PC-3 (cell line): ENCODE measurements around the gene YPEL1. TPM values are rescaled to one million over a fixed set of nuclear protein-coding genes. Genes with fewer than 3 reads are reported as not detected.

ENCODE experiments used
- ATAC-seq: fragments of 200-7000 bp; cut with Tn5 transposase; 2 replicates; pipeline ENCODE4 v1.9.1; 2020; ENCODE audit warnings: mild to moderate bottlenecking, moderate library complexity
- BruUV-seq: library from RNA; stranded (reverse); fragments of 400-500 nt; replicated peaks from 2 replicates; lab custom pipeline; 2021; lab: Mats Ljungman, UMichigan
- CTCF ChIA-PET: fragments of 300-600 bp; sonication (Branson Sonifier 250); formaldehyde crosslinking; loops from one replicate; lab custom pipeline; 2022; ENCODE audit warnings: antibody characterized with exemption; lab: Charles Lee
- POLR2A ChIA-PET: fragments of 300-600 bp; sonication (Branson Sonifier 250); formaldehyde crosslinking; loops from one replicate; lab custom pipeline; 2022; ENCODE audit warnings: antibody characterized with exemption; ENCODE audit not compliant: unreplicated experiment; lab: Charles Lee
- DNase-seq: peaks from one replicate; pipeline ENCODE4 v3.0.0-alpha.2; 2015
- H2AFZ ChIP-seq: fragments of 300-600 bp; sonication (generic); 2 replicates; pipeline ENCODE4 v1.6.0; 2016; ENCODE audit warnings: antibody characterized with exemption, low read length
- H3F3A ChIP-seq: fragments of 300-600 bp; sonication (generic); one replicate; pipeline ENCODE4 v1.6.0; 2017; ENCODE audit warnings: antibody characterized with exemption, low read length, control low read depth, mild to moderate bottlenecking; ENCODE audit not compliant: unreplicated experiment
- H3K27ac ChIP-seq: fragments of 300-600 bp; sonication (generic); 2 replicates; pipeline ENCODE4 v1.5.1; 2016; ENCODE audit warnings: mild to moderate bottlenecking, low read length
- H3K27me3 ChIP-seq: fragments of 300-600 bp; sonication (generic); 2 replicates; pipeline ENCODE4 v1.6.1; 2016; ENCODE audit warnings: low read length, mixed read lengths
- H3K36me3 ChIP-seq: fragments of 300-600 bp; sonication (generic); 2 replicates; pipeline ENCODE4 v1.6.1; 2016; ENCODE audit warnings: low read depth, mixed run types, low read length, mixed read lengths
- H3K4me1 ChIP-seq: fragments of 300-600 bp; sonication (generic); 2 replicates; pipeline ENCODE4 v1.5.1; 2016; ENCODE audit warnings: low read length; ENCODE audit not compliant: insufficient read depth
- H3K4me2 ChIP-seq: fragments of 300-600 bp; sonication (generic); 2 replicates; pipeline ENCODE4 v1.6.0; 2016; ENCODE audit warnings: low read length
- H3K4me3 ChIP-seq: fragments of 300-600 bp; sonication (generic); 2 replicates; pipeline ENCODE4 v1.5.1; 2016; ENCODE audit warnings: mild to moderate bottlenecking, low read length, mixed read lengths
- H3K79me2 ChIP-seq: fragments of 300-600 bp; sonication (generic); 2 replicates; pipeline ENCODE4 v1.6.1; 2017; ENCODE audit warnings: low read length, mixed read lengths
- H3K9ac ChIP-seq: fragments of 300-600 bp; sonication (generic); 2 replicates; pipeline ENCODE4 v1.6.0; 2016; ENCODE audit warnings: mild to moderate bottlenecking, low read length
- H3K9me2 ChIP-seq: fragments of 300-600 bp; sonication (generic); replicated peaks from 2 replicates; pipeline ENCODE4 v1.6.1; 2016; ENCODE audit warnings: mixed run types, low read length, mixed read lengths
- H3K9me3 ChIP-seq: fragments of 300-600 bp; sonication (generic); 2 replicates; pipeline ENCODE4 v1.6.1; 2016; ENCODE audit warnings: low read length, mixed read lengths
- H4K20me1 ChIP-seq: fragments of 300-600 bp; sonication (generic); 2 replicates; pipeline ENCODE4 v1.6.1; 2016; ENCODE audit warnings: low read length, mixed read lengths
- CTCF ChIP-seq: fragments of 300-600 bp; sonication (generic); conservative IDR thresholded peaks from 2 replicates; pipeline ENCODE4 v1.5.1; 2017; ENCODE audit warnings: antibody characterized with exemption, low read depth, mild to moderate bottlenecking, low read length
- EZH2 ChIP-seq: fragments of 300-600 bp; sonication (generic); IDR thresholded peaks from one replicate; pipeline ENCODE4 v1.6.1; 2017; ENCODE audit warnings: antibody characterized with exemption, mild to moderate bottlenecking, low read length; ENCODE audit not compliant: unreplicated experiment
- EZH2phosphoT487 ChIP-seq: fragments of 300-600 bp; sonication (generic); IDR thresholded peaks from 2 replicates; pipeline ENCODE4 v1.6.1; 2018; ENCODE audit warnings: mild to moderate bottlenecking, antibody characterized with exemption, low read length, borderline replicate concordance
- intact Hi-C: fragments of 100-400 bp; cut with micrococcal nuclease; formaldehyde crosslinking; loops from 2 replicates; pipeline ENCODE4 v1.9.0; 2023
- total RNA-seq: library from RNA; depleted of rRNA; stranded (reverse); fragments of >200 nt; gene quantifications from 2 replicates; pipeline ENCODE4 v1.2.3, GENCODE V29; 2014

YPEL1 gene
- total RNA-seq, 1 experiment from 2014 or later, result 3.2 TPM

- intact Hi-C loops, result no loop called here
- no peaks in the 10 kb centered on the region for H3K9me2 ChIP-seq
- no peak overlapping the region for H3K27ac ChIP-seq
- H3K36me3 ChIP-seq, result no peaks in the 10 kb centered on the region
- ChIA-PET POLR2A (interaction anchor here (0.6 kb wide), 1 partner anchor 14 kb away, joined by 3 read pairs; no protein-coding TSS in a partner anchor), CTCF (no interaction called here)
- DNase-seq, result no peak
- H3K9me3 ChIP-seq, result no peaks in the 10 kb centered on the region
- H3K4me3 ChIP-seq, result no peak overlapping the region
- TF ChIP-seq EZH2phosphoT487, result no peak
- TF ChIP-seq EZH2, result no peak
- no peak for TF ChIP-seq CTCF
- no peaks in the 10 kb centered on the region for H3K79me2 ChIP-seq
- H3K27me3 ChIP-seq, result no peaks in the 10 kb centered on the region
- no peak for ATAC-seq
- no peak overlapping the region for H3K4me2 ChIP-seq
- no peak overlapping the region for H2AFZ ChIP-seq
- no TSS peak for BruUV-seq
- H3K4me1 ChIP-seq, result no peaks in the 10 kb centered on the region
- H3K9ac ChIP-seq, result no peak overlapping the region
- no peaks in the 10 kb centered on the region for H3F3A ChIP-seq
- no peaks in the 10 kb centered on the region for H4K20me1 ChIP-seq
These were observed 52.2 kb downstream of the YPEL1 start for GRCh38 chr22:21683401-21683811.

GRCh38 chr22:21682385-21683175, 53.0 kb downstream of the YPEL1 start:
- CTCF ChIA-PET, result no interaction called here

More at GRCh38 chr22:21682385-21683175, 53.0 kb downstream of the YPEL1 start:
- Histone ChIP-seq H4K20me1 (no peaks in the 10 kb centered on the region), H3K9me2 (no peaks in the 10 kb centered on the region), H3K27ac (no peak overlapping the region), H3K4me3 (no peak overlapping the region), H3K27me3 (no peaks in the 10 kb centered on the region), H3F3A (no peaks in the 10 kb centered on the region), H3K9me3 (no peaks in the 10 kb centered on the region), H3K9ac (no peak overlapping the region), H3K4me2 (no peak overlapping the region), H3K4me1 (no peaks in the 10 kb centered on the region), H3K36me3 (no peaks in the 10 kb centered on the region), H3K79me2 (no peaks in the 10 kb centered on the region), H2AFZ (no peak overlapping the region)
- DNase-seq (no peak), ATAC-seq (no peak)
- intact Hi-C loops, result no loop called here
- TF ChIP-seq EZH2 (no peak), CTCF (no peak), EZH2phosphoT487 (no peak)
- POLR2A ChIA-PET, result no interaction called here
- BruUV-seq, result no TSS peak
